Stimulated activated CD8-positive, alpha-beta memory T cell treated with anti-CD3 and anti-CD28 coated beads, Interleukin-4, amount 100 ng/mL, for 48 hours (primary cell): Measurements from ENCODE around the gene ATG4D.

Source experiments
- DNase-seq: peaks from one replicate; pipeline ENCODE4 v3.0.0-alpha.2; 2020

The ATG4D gene

GRCh38 chr19:10543420-10544241 lies at the start of gene ATG4D:
Gene ATG4D, plus strand, starts transcription at chr19:10543904. Its CDS starts 187 bp downstream, at chr19:10544091.
- DNase-seq, result peak; percentile 84

GRCh38 chr19:10497371-10497770 lies 46.3 kb upstream of the ATG4D start:
- no peak for DNase-seq

- DNase-seq, result no peak
Measured at GRCh38 chr19:10499550-10500246, 44.0 kb upstream of the ATG4D start.

GRCh38 chr19:10500247-10500592 lies 43.5 kb upstream of the ATG4D start:
- no peak for DNase-seq

- peak; percentile 76 for DNase-seq
Measured at GRCh38 chr19:10501971-10502523, 41.7 kb upstream of the ATG4D start.

- peak; percentile 93 for DNase-seq
Measured at GRCh38 chr19:10502524-10503001, 41.1 kb upstream of the ATG4D start.

- DNase-seq, result peak; percentile 62
Measured at GRCh38 chr19:10503002-10503789, 40.5 kb upstream of the ATG4D start, which contains the start of gene KEAP1. Gene KEAP1, minus strand, starts transcription at chr19:10503356. Its CDS starts 3,323 bp downstream, at chr19:10500033.

GRCh38 chr19:10505583-10506229 lies 38.0 kb upstream of the ATG4D start:
- peak; percentile 94 for DNase-seq

GRCh38 chr19:10508036-10508435 lies 35.7 kb upstream of the ATG4D start:
- DNase-seq, result no peak

- peak; percentile 61 for DNase-seq
Measured at GRCh38 chr19:10508707-10509106, 35.0 kb upstream of the ATG4D start.

- DNase-seq, result peak; percentile 85
Measured at GRCh38 chr19:10510301-10510802, 33.4 kb upstream of the ATG4D start.

GRCh38 chr19:10513223-10513622 lies 30.5 kb upstream of the ATG4D start:
- no peak for DNase-seq

GRCh38 chr19:10514211-10515145 lies 29.2 kb upstream of the ATG4D start:
- peak; percentile 62 for DNase-seq

GRCh38 chr19:10516064-10516385 lies 27.7 kb upstream of the ATG4D start:
- no peak for DNase-seq

GRCh38 chr19:10516671-10517286 lies 26.9 kb upstream of the ATG4D start:
- no peak for DNase-seq

GRCh38 chr19:10517361-10517759 lies 26.3 kb upstream of the ATG4D start, which contains the start of gene S1PR5:
Gene S1PR5, minus strand, starts transcription at chr19:10517447. Its CDS starts 2,436 bp downstream, at chr19:10515011.
- DNase-seq, result no peak

- DNase-seq, result peak; percentile 42
Measured at GRCh38 chr19:10517760-10518443, 25.8 kb upstream of the ATG4D start.

GRCh38 chr19:10518444-10519361 lies 25.0 kb upstream of the ATG4D start:
- no peak for DNase-seq

GRCh38 chr19:10519421-10519820 lies 24.3 kb upstream of the ATG4D start:
- no peak for DNase-seq
